ENCODE results near the gene TFE3. TPM values are rescaled to one million over a fixed set of nuclear protein-coding genes. Genes with fewer than 3 reads are reported as not detected.

TFE3 gene
- total RNA-seq, 1 donor from 2014 or later, result 141 TPM

DNA sequence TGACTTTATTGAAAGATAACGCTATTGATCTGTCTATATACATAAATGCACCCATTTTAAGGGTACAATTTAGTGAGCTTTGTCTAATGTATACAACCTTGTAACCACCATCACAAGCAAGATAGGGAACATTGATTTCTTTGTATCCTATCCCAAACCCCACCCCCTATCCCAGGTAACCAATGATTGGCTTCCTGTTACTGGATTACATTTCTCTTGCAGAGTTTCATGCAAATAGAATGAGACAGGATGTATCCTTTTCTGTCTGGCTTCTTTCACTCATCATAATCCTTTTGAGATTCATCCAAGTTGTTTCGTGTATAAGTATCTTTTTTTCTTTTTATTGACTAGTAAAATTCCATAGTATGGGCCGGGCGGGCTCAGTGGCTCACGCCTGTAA, 39.5 kb downstream of the TFE3 start:
- intact Hi-C loops (cut with DNase I), result loop anchor here (2.0 kb wide), 1 partner anchor 45 kb away; no protein-coding TSS in a partner anchor

DNA sequence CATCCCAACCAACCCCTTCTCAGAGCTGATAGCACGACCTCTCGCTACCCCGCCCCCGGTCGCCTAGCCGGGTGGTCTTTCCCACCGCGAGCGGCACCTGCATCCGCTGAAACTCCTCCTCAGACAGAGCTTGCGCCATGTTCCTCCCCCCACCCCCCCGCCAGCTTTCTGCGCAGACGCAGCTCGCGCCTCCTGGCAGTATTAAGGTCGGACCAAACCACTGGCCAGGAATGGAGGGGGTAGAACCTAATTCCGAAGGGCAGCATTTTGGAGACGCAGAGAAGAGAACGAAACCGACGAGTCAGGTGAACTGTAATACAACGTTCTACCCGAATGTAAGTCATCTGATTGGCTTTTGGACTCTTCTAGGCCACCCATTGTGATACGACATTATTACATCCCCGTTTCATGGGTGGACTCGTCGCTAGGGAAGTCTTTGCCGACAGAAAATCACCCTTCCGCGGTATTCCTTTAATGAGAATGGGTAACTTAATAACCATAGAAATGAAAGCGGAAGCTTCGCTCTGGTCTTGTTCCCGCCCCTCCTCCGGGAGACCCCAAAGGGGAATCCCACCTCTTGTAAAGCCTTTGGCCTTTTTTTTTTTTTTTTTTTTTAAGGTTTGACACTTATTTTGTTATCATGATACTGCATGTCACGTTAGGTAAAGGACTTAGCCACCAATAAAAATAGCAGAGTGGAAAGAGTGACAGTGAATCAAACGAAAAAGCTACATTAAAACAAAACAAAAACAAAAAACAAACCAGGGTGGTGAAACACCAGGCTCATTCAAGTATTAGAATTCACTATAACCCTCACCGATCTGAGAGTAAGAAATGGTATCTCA, 40.8 kb downstream of the TFE3 start, which contains the start of gene GRIPAP1:
GRIPAP1 (minus strand) TSS at position 174 of the 845 bp plus-strand sequence; CDS start at position 139, 35 bp downstream.
- DNase-seq (ENCODE audit: low spot score in 2 of 2), result peak; percentile 12 to 83
- Histone ChIP-seq H3K27me3 (no peaks in the 10 kb centered on the region), H3K36me3 (peaks cover 0 to 9% of the 10 kb centered on the region in 2 donors), H3K4me1 (peaks cover 0 to 4% of the 10 kb centered on the region in 2 donors), H3K27ac (peak within 1 kb of the TSS; percentile 65 to 78), H3K4me3 (peak within 1 kb of the TSS; percentile 59 to 66), H3K9me3 (no peaks in the 10 kb centered on the region)
- intact Hi-C loops (cut with DNase I), result loop anchor here (1.0 to 2.0 kb wide), 2 partner anchors 41 to 44 kb away; partner anchors contain the start of gene TFE3
- TF ChIP-seq CTCF (IDR thresholded peaks at IDR 0.05), result no peak

More for the DNA sequence above, 39.5 kb downstream of the TFE3 start:
- no peaks in the 10 kb centered on the region for H3K9me3 ChIP-seq
- peaks cover 0 to 4% of the 10 kb centered on the region in 2 donors for H3K4me1 ChIP-seq
- DNase-seq (ENCODE audit: low spot score in 2 of 2), result no peak
- no peak overlapping the region for H3K4me3 ChIP-seq
- no peaks in the 10 kb centered on the region for H3K27me3 ChIP-seq
- peaks cover 0 to 5% of the 10 kb centered on the region in 2 donors for H3K36me3 ChIP-seq
- no peak overlapping the region for H3K27ac ChIP-seq
- TF ChIP-seq CTCF (IDR thresholded peaks at IDR 0.05), result no peak

DNA sequence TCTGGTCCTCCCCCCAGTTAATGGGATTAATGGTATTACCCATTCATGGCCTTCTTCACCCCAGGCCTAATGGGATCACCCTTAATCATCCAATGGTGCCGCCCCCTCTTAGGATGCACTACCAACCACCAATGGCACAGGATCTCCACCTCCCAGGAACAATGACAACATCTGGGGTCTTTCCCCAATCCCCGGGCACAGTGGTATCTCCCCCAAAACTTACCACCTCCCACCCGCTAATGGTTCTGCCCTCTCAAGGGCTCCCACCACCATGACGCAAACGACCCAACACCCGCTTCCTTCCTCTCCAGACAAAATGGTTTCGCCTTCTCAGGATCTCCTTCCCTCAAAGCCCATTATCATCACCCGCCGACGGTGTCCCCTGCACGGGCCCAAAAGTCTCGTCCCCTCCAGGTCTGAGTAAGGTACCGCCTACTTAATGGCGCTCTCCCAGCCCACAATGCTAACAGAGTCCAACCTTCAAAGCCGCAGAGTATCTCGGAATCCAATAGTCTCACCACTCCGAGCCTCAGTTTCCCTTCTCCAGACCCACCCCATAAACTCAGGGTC, 41.6 kb downstream of the TFE3 start:
- H3K27me3 ChIP-seq, result no peaks in the 10 kb centered on the region
- H3K36me3 ChIP-seq, result peaks cover 0 to 14% of the 10 kb centered on the region in 2 donors
- H3K4me3 ChIP-seq, result peak overlapping the region; percentile 59 to 66
- H3K4me1 ChIP-seq, result peaks cover 0 to 4% of the 10 kb centered on the region in 2 donors
- peak overlapping the region; percentile 65 to 78 for H3K27ac ChIP-seq
- no peaks in the 10 kb centered on the region for H3K9me3 ChIP-seq
- no peak for DNase-seq (ENCODE audit: low spot score in 2 of 2)
- TF ChIP-seq CTCF (IDR thresholded peaks at IDR 0.05), result no peak
- intact Hi-C loops (cut with DNase I), result loop anchor here (1.0 to 2.0 kb wide), 2 partner anchors 42 to 43 kb away; partner anchors contain the start of gene TFE3

GRCh38 chrX:49000636-49001035, 42.5 kb downstream of the TFE3 start:
- intact Hi-C loops (cut with DNase I), result no loop called here
- peaks cover 0 to 4% of the 10 kb centered on the region in 2 donors for H3K4me1 ChIP-seq

DNA sequence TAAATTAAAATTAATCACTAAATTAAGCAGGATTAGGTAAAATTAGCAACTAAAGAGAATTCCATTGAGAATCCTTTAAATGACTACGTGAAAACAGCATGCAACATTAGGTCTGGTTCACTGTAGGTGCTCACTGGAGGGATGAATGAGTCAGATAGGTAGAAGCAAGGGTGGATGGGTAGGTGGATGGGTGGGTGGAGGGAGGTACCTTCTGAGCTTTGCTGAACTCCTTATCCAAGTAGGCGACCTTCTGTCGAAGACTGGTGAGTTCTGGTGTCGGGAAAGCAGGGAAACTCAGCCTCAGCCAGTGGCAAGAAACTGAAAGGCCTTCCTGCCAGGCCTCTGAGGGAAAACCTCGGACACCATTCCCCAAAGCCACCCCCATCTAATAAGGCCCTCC, 44.1 kb downstream of the TFE3 start:
- no peak for TF ChIP-seq CTCF (IDR thresholded peaks at IDR 0.05)
- H3K9me3 ChIP-seq, result no peaks in the 10 kb centered on the region
- intact Hi-C loops (cut with DNase I), result no loop called here

More at GRCh38 chrX:49000636-49001035, 42.5 kb downstream of the TFE3 start:
- TF ChIP-seq CTCF (IDR thresholded peaks at IDR 0.05), result no peak
- Histone ChIP-seq H3K36me3 (peaks cover 0 to 14% of the 10 kb centered on the region in 2 donors), H3K4me3 (peak overlapping the region in 1 of 2 donors; percentile 66), H3K27ac (no peak overlapping the region), H3K27me3 (no peaks in the 10 kb centered on the region), H3K9me3 (no peaks in the 10 kb centered on the region)
- DNase-seq (ENCODE audit: low spot score in 2 of 2), result no peak

More for the DNA sequence above, 44.1 kb downstream of the TFE3 start:
- no peak for DNase-seq (ENCODE audit: low spot score in 2 of 2)
- Histone ChIP-seq H3K4me3 (no peak overlapping the region), H3K4me1 (peaks cover 0 to 4% of the 10 kb centered on the region in 2 donors), H3K27me3 (no peaks in the 10 kb centered on the region), H3K27ac (no peak overlapping the region), H3K36me3 (peaks cover 0 to 14% of the 10 kb centered on the region in 2 donors)
